ENCODE data around the gene CKAP4.

Gene CKAP4

GRCh38 chr12:106239951-106240335, 7.9 kb downstream of the CKAP4 start:
- no peak for DNase-seq

GRCh38 chr12:106239241-106239950, 8.4 kb downstream of the CKAP4 start:
- no peak for DNase-seq

- no peak for DNase-seq
Measured at GRCh38 chr12:106238146-106238545, 9.7 kb downstream of the CKAP4 start.

GRCh38 chr12:106235770-106236169, 12.1 kb downstream of the CKAP4 start:
- DNase-seq = no peak

- DNase-seq = no peak
Measured at GRCh38 chr12:106234449-106234848, 13.4 kb downstream of the CKAP4 start.

- no peak for DNase-seq
Measured at GRCh38 chr12:106233011-106233410, 14.8 kb downstream of the CKAP4 start.

- no peak for DNase-seq
Measured at GRCh38 chr12:106229036-106229591, 18.7 kb downstream of the CKAP4 start.

GRCh38 chr12:106228320-106228710, 19.5 kb downstream of the CKAP4 start:
- no peak for DNase-seq

- no peak for DNase-seq
Measured at GRCh38 chr12:106227641-106228319, 20.0 kb downstream of the CKAP4 start.

- peak; percentile 90 for DNase-seq
Measured at GRCh38 chr12:106226884-106227640, 20.8 kb downstream of the CKAP4 start.

- DNase-seq = no peak
Measured at GRCh38 chr12:106224355-106224706, 23.5 kb downstream of the CKAP4 start.

- peak; percentile 87 for DNase-seq
Measured at GRCh38 chr12:106223485-106224354, 24.1 kb downstream of the CKAP4 start.

- peak; percentile 62 for DNase-seq
Measured at GRCh38 chr12:106220536-106220935, 27.3 kb downstream of the CKAP4 start.

- DNase-seq = no peak
Measured at GRCh38 chr12:106219043-106219442, 28.8 kb downstream of the CKAP4 start.

- DNase-seq = no peak
Measured at GRCh38 chr12:106217706-106218105, 30.1 kb downstream of the CKAP4 start.

- DNase-seq = no peak
Measured at GRCh38 chr12:106214571-106214970, 33.2 kb downstream of the CKAP4 start.

- DNase-seq = no peak
Measured at GRCh38 chr12:106213662-106214061, 34.2 kb downstream of the CKAP4 start.

GRCh38 chr12:106211973-106212372, 35.8 kb downstream of the CKAP4 start:
- DNase-seq = no peak

- no peak for DNase-seq
Measured at GRCh38 chr12:106205208-106206069, 42.4 kb downstream of the CKAP4 start.

- DNase-seq = no peak
Measured at GRCh38 chr12:106204312-106204711, 43.5 kb downstream of the CKAP4 start.

- no peak for DNase-seq
Measured at GRCh38 chr12:106197906-106198623, 49.8 kb downstream of the CKAP4 start.

Data from eye (tissue), 1 donor.